Stimulated activated CD8-positive, alpha-beta memory T cell treated with anti-CD3 and anti-CD28 coated beads, Interleukin-7, amount 100 ng/mL, for 4 hours (primary cell): ENCODE results near the gene PARD3.
"Not testable (repeated sequence)": the region's sequence is repeated elsewhere in the genome, so short reads cannot be mapped to it uniquely, and the experiment has no call there.

Experiments used
- DNase-seq, 2 donors: peaks; one replicate each; pipeline ENCODE4 v3.0.0-alpha.2; 2020; ENCODE audit warnings: low read depth in 2 of 2

PARD3 gene

GRCh38 chr10:34715511-34716187 lies 99.4 kb downstream of the PARD3 start:
- DNase-seq: no peak

GRCh38 chr10:34713875-34714274 lies 101.2 kb downstream of the PARD3 start:
- no peak for DNase-seq

GRCh38 chr10:34711500-34711899 lies 103.6 kb downstream of the PARD3 start:
- DNase-seq: no peak

GRCh38 chr10:34710391-34710751 lies 104.7 kb downstream of the PARD3 start:
- no peak for DNase-seq

- no peak for DNase-seq
These were observed 105.3 kb downstream of the PARD3 start for GRCh38 chr10:34709637-34710390.

- no peak for DNase-seq
These were observed 107.4 kb downstream of the PARD3 start for GRCh38 chr10:34707656-34708055.

GRCh38 chr10:34706992-34707391 lies 108.1 kb downstream of the PARD3 start:
- not testable (repeated sequence) for DNase-seq

- DNase-seq: no peak
These were observed 108.9 kb downstream of the PARD3 start for GRCh38 chr10:34706147-34706546.

- DNase-seq: no peak
These were observed 109.5 kb downstream of the PARD3 start for GRCh38 chr10:34705563-34705962.

- no peak for DNase-seq
These were observed 110.4 kb downstream of the PARD3 start for GRCh38 chr10:34704526-34705184.

GRCh38 chr10:34702982-34703381 lies 112.1 kb downstream of the PARD3 start:
- no peak for DNase-seq

GRCh38 chr10:34702093-34702937 lies 112.8 kb downstream of the PARD3 start:
- DNase-seq: no peak

- DNase-seq: no peak
These were observed 113.9 kb downstream of the PARD3 start for GRCh38 chr10:34701194-34701593.

GRCh38 chr10:34700752-34701151 lies 114.3 kb downstream of the PARD3 start:
- not testable (repeated sequence) for DNase-seq

- DNase-seq: no peak
These were observed 115.1 kb downstream of the PARD3 start for GRCh38 chr10:34699904-34700517.

GRCh38 chr10:34698979-34699378 lies 116.1 kb downstream of the PARD3 start:
- no peak for DNase-seq

GRCh38 chr10:34698248-34698831 lies 116.8 kb downstream of the PARD3 start:
- no peak for DNase-seq

GRCh38 chr10:34697351-34698247 lies 117.5 kb downstream of the PARD3 start:
- DNase-seq: no peak

GRCh38 chr10:34696423-34696822 lies 118.7 kb downstream of the PARD3 start:
- DNase-seq: no peak
